Measurements from ENCODE around the gene SLC25A51.

The SLC25A51 gene

GRCh38 chr9:37859043-37859442 is 44.9 kb downstream of the SLC25A51 start (continued):
- TF ChIP-seq, protein P1, sequence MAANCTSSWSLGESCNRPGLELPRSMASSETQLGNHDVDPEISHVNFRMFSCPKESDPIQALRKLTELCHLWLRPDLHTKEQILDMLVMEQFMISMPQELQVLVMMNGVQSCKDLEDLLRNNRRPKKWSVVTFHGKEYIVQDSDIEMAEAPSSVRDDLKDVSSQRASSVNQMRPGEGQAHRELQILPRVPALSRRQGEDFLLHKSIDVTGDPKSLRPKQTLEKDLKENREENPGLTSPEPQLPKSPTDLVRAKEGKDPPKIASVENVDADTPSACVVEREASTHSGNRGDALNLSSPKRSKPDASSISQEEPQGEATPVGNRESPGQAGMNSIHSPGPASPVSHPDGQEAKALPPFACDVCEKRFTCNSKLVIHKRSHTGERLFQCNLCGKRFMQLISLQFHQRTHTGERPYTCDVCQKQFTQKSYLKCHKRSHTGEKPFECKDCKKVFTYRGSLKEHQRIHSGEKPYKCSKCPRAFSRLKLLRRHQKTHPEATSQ (tag by site-specific recombination; IDR thresholded peaks at IDR 0.05), result no peak

- TF ChIP-seq ZSCAN16 (tag by site-specific recombination; IDR thresholded peaks at IDR 0.05), result no peak
- TF ChIP-seq MEIS1 (CRISPR knock-in tag; IDR thresholded peaks at IDR 0.05; ENCODE audit: borderline replicate concordance), result no peak
- TF ChIP-seq ZNF654 (tag by site-specific recombination; IDR thresholded peaks at IDR 0.05; ENCODE audit: low read depth), result no peak
- no peak for TF ChIP-seq ZNF704 (tag by site-specific recombination; IDR thresholded peaks at IDR 0.05)
- TF ChIP-seq ZNF157 (tag by site-specific recombination; IDR thresholded peaks at IDR 0.05), result no peak
- no peak for TF ChIP-seq ZNF645 (tag by site-specific recombination; IDR thresholded peaks at IDR 0.05)
- no peak for TF ChIP-seq ZNF701 (tag by site-specific recombination; IDR thresholded peaks at IDR 0.05)
- no peak for TF ChIP-seq ZNF302 (tag by site-specific recombination; IDR thresholded peaks at IDR 0.05; ENCODE audit: low read depth)
- TF ChIP-seq ZNF501 (tag by site-specific recombination; IDR thresholded peaks at IDR 0.05), result no peak
- TF ChIP-seq, protein P2, sequence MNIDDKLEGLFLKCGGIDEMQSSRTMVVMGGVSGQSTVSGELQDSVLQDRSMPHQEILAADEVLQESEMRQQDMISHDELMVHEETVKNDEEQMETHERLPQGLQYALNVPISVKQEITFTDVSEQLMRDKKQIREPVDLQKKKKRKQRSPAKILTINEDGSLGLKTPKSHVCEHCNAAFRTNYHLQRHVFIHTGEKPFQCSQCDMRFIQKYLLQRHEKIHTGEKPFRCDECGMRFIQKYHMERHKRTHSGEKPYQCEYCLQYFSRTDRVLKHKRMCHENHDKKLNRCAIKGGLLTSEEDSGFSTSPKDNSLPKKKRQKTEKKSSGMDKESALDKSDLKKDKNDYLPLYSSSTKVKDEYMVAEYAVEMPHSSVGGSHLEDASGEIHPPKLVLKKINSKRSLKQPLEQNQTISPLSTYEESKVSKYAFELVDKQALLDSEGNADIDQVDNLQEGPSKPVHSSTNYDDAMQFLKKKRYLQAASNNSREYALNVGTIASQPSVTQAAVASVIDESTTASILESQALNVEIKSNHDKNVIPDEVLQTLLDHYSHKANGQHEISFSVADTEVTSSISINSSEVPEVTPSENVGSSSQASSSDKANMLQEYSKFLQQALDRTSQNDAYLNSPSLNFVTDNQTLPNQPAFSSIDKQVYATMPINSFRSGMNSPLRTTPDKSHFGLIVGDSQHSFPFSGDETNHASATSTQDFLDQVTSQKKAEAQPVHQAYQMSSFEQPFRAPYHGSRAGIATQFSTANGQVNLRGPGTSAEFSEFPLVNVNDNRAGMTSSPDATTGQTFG (tag by site-specific recombination; IDR thresholded peaks at IDR 0.05; ENCODE audit: borderline replicate concordance), result no peak
- TF ChIP-seq ZNF837 (tag by site-specific recombination; IDR thresholded peaks at IDR 0.05), result no peak
- TF ChIP-seq SCRT1 (tag by site-specific recombination; IDR thresholded peaks at IDR 0.05; ENCODE audit: borderline replicate concordance), result no peak
- TF ChIP-seq ZNF184 (tag by site-specific recombination; IDR thresholded peaks at IDR 0.05), result no peak
- no peak for TF ChIP-seq ZNF776 (tag by site-specific recombination; IDR thresholded peaks at IDR 0.05; ENCODE audit: borderline replicate concordance)
- TF ChIP-seq ZNF19 (tag by site-specific recombination; IDR thresholded peaks at IDR 0.05; ENCODE audit: low read depth), result no peak
- no peak for TF ChIP-seq ZNF792 (tag by site-specific recombination; IDR thresholded peaks at IDR 0.05)
- Histone ChIP-seq H3K27ac (ENCODE audit: extremely low read depth, low read depth, low read length) (no peak overlapping the region), H3K4me3 (ENCODE audit: low read depth, low read length) (no peak overlapping the region), H3K36me3 (ENCODE audit: control insufficient read depth in 2 of 2, insufficient read depth in 1 of 2, low read length in 2 of 2) (peaks cover 4 to 45% of the 10 kb centered on the region in 2 experiments; a peak in 1 of 3 replicates), H3K4me1 (ENCODE audit: control insufficient read depth, insufficient read depth, low read length) (no peaks in the 10 kb centered on the region), H3K9me3 (ENCODE audit: control insufficient read depth, insufficient read depth, low read depth, low read length) (no peaks in the 10 kb centered on the region)
- ChIA-PET POLR2A (no interaction called here), CTCF (no interaction called here)
Observed at GRCh38 chr9:37856551-37856950, 47.4 kb downstream of the SLC25A51 start.

DNA sequence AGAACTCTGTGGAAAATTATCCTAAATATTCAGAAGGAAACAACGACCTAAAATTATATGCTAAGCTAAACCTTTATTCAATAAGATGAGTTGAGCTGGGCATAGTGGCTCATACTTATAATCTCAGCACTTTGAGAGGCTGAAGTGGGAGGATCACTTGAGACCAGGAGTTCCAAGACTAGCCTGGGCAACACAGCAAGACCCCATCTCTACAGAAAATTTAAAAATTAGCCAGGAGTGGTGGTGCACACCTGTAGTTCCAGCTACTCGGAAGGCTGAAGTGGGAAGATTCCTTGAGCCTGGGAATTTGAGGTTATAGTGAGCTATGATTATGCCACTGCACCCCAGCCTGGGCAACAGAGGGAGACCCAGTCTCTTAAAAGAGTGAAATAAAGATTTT is 51.7 kb downstream of the SLC25A51 start:
- TF ChIP-seq ZFP3 (tag by site-specific recombination; IDR thresholded peaks at IDR 0.05; ENCODE audit: low read depth), result no peak
- TF ChIP-seq HOXD13 (CRISPR knock-in tag; IDR thresholded peaks at IDR 0.05; ENCODE audit: borderline replicate concordance), result no peak
- 0 out of 2 replicates have a peak, but pooled peaks have one; percentile 13 for TF ChIP-seq ZNF121 (tag by site-specific recombination; IDR thresholded peaks at IDR 0.05)
- TF ChIP-seq ZBTB20 (tag by site-specific recombination; IDR thresholded peaks at IDR 0.05), result no peak
- no peak for TF ChIP-seq ZNF660 (tag by site-specific recombination; IDR thresholded peaks at IDR 0.05)
- CTCF ChIA-PET, result interaction anchor here (0.5 kb wide), 1 partner anchor 15 kb away, joined by 3 read pairs; no protein-coding TSS in a partner anchor

More for the DNA sequence above, 51.7 kb downstream of the SLC25A51 start:
- Histone ChIP-seq H3K36me3 (ENCODE audit: control insufficient read depth in 2 of 2, insufficient read depth in 1 of 2, low read length in 2 of 2) (peaks cover 3 to 9% of the 10 kb centered on the region in 2 experiments; a peak in 2 of 3 replicates), H3K4me1 (ENCODE audit: control insufficient read depth, insufficient read depth, low read length) (no peaks in the 10 kb centered on the region), H3K4me3 (ENCODE audit: low read depth, low read length) (no peak overlapping the region), H3K27ac (ENCODE audit: extremely low read depth, low read depth, low read length) (no peak overlapping the region), H3K9me3 (ENCODE audit: control insufficient read depth, insufficient read depth, low read depth, low read length) (no peaks in the 10 kb centered on the region)
- POLR2A ChIA-PET, result no interaction called here
